ENCODE data around the gene SUCO.

Gene SUCO

DNA sequence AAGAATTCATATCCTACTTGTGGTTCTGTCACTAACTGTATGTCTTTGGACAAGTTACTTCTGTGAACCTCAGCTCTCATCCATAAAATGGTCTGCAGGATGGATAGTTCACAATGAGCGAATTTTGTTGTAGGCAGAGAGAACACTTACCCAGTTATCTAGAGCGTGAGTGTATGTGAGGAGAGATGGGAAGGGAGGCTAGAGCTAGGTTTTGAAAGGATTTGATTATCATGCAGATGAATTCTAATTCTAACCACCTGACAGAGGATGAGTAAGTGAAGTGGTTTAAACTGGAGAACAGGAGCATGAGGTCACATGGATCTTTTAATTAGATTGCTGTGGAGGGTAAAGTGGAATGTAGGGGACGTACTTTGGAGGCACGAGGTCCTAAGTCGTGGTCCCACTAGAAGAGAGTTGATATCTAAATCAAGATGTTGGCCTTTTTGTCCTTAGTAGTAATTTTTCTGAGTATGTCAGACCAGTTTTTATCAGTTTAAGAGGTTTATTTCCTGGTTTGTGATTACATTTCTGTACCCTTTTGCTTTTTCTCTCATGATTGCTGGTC lies 5.0 kb downstream of the SUCO start:
- H3K9ac ChIP-seq, result no peak overlapping the region
- no peak overlapping the region for H3K4me2 ChIP-seq
- no peak overlapping the region for H3K27ac ChIP-seq
- H3K4me3 ChIP-seq, result no peak overlapping the region
- H3K4me1 ChIP-seq, result peaks cover 23% of the 10 kb centered on the region
- no peak for TF ChIP-seq Cebpa-rat (IDR thresholded peaks at IDR 0.05)
- no peaks in the 10 kb centered on the region for H3K27me3 ChIP-seq
- no peaks in the 10 kb centered on the region for H3K9me3 ChIP-seq
- peaks cover 9% of the 10 kb centered on the region; the same call in 1 of the 2 replicates for H3K36me3 ChIP-seq
- peaks cover 94% of the 10 kb centered on the region for H4K20me1 ChIP-seq

DNA sequence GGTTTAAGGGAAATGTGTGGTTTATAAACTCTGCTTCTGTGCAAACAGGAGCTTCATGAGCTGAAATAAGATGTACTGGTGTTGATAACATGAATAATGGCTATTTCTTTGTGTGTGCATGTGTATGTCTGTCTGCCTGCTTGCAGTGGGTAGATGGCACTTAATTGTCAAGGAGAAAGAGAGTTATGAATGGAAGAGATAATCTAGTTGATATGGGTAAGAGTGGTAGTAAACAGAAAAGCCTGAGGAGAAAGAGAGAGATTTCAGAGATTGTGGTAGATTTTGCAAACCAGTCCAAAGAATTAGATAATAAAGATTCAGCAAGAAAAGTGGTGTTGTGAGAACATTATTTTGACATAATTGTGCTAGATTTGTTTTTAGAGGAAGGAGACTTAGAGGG lies 7.7 kb downstream of the SUCO start:
- no peaks in the 10 kb centered on the region for H3K9me3 ChIP-seq
- TF ChIP-seq Cebpa-rat (IDR thresholded peaks at IDR 0.05), result no peak
- H4K20me1 ChIP-seq, result peaks cover 99% of the 10 kb centered on the region

DNA sequence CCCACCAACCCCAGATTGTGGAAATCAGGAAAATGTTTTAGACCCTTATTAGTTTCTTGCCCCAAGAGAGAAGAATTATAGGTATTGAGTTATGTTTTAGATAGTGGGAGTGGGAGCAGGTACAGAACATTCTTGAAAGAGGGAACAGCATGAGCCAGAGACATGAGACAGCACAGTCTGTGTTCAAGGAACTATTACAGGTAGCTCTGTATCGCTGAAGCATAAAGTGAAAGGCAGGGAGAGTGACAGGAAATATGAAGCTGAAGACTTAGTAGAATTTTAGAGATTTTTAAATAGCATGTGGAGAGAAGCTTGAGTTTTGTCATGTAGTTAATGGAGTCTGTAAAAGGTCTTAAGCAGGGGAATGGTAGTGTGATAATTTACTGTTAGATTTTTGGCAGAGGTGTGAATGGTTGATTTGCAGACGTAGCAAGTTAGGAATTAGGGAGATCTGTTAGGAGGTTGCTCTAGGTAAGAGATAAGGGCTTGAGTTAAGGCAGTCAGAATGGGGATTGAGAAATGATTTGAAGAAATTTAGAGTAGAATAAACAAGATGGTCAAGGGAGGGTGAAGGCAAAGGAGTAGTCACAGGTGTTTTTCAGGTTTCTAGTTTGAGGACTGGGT lies 11.6 kb downstream of the SUCO start:
- H3K36me3 ChIP-seq, result 0 out of 2 replicates have a peak, but pooled peaks cover 4% of the 10 kb centered on the region
- H3K4me3 ChIP-seq, result no peak overlapping the region
- H3K4me2 ChIP-seq, result no peak overlapping the region
- H3K4me1 ChIP-seq, result peaks cover 8% of the 10 kb centered on the region; the same call in 1 of the 2 replicates
- no peaks in the 10 kb centered on the region for H3K27me3 ChIP-seq
- peaks cover 100% of the 10 kb centered on the region for H4K20me1 ChIP-seq
- no peak overlapping the region for H3K27ac ChIP-seq
- no peak for TF ChIP-seq Cebpa-rat (IDR thresholded peaks at IDR 0.05)
- no peaks in the 10 kb centered on the region for H3K9me3 ChIP-seq
- H3K9ac ChIP-seq, result no peak overlapping the region

More for the DNA sequence above, 7.7 kb downstream of the SUCO start:
- Histone ChIP-seq H3K36me3 (peaks cover 9% of the 10 kb centered on the region; the same call in 1 of the 2 replicates), H3K4me1 (peaks cover 14% of the 10 kb centered on the region), H3K27me3 (no peaks in the 10 kb centered on the region), H3K4me3 (no peak overlapping the region), H3K9ac (no peak overlapping the region), H3K27ac (no peak overlapping the region), H3K4me2 (no peak overlapping the region)

DNA sequence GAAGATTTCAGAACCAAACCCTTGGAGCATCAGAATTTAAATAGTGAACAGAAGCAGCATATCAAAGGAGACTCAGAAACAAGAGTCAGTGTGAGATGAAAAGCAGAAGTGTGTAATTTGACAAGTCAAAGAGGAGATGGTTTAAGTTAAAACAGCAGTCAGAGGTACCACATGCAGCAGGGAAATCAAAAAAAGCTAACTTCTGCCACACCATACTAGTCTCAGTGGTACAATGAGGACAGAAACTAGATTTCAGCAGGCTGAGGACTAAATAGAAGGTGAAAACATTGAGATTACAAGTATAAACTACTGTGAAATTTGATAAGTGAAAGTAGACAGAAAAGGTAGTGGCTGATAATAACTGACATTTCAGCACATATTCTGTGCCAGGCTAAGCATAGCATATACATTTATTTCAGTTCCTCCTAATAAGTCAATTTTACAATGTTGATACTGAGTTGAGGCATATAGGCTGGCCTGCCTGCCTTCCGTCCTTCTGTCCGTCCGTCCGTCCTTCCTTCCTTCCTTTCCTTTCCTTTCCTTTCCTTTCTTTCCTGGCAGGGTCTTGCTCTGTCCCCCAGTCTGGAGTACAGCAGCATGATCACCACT lies 12.6 kb downstream of the SUCO start:
- Histone ChIP-seq H3K4me2 (no peak overlapping the region), H3K4me3 (no peak overlapping the region)

DNA sequence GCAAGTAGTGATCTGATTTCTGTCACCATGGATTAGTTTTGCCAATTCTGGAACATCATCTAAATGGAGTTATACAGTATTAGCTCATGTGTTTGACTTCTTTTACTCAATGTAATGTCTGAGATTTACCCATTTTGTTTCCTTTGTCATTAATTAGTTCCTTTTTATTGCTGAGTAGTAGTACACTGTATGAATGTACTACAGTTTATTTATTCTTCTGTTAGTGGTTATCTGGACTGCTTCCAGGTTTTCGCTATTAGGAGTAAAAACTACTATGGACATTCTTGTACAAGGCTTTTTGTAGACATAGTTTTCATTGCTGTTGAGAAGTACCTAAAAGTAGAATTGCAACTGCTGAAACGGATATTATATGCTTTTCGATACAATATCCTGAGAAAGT lies 14.1 kb downstream of the SUCO start:
- Histone ChIP-seq H3K27me3 (no peaks in the 10 kb centered on the region), H3K27ac (no peak overlapping the region), H4K20me1 (peaks cover 99% of the 10 kb centered on the region), H3K9me3 (no peaks in the 10 kb centered on the region), H3K4me3 (no peak overlapping the region), H3K4me1 (peaks cover 8% of the 10 kb centered on the region; the same call in 1 of the 2 replicates), H3K36me3 (0 out of 2 replicates have a peak, but pooled peaks cover 4% of the 10 kb centered on the region), H3K9ac (no peak overlapping the region), H3K4me2 (no peak overlapping the region)
- no peak for TF ChIP-seq Cebpa-rat (IDR thresholded peaks at IDR 0.05)

More for the DNA sequence above, 12.6 kb downstream of the SUCO start:
- Histone ChIP-seq H3K27ac (no peak overlapping the region), H3K9ac (no peak overlapping the region), H3K9me3 (no peaks in the 10 kb centered on the region), H3K4me1 (peaks cover 8% of the 10 kb centered on the region; the same call in 1 of the 2 replicates), H3K36me3 (0 out of 2 replicates have a peak, but pooled peaks cover 4% of the 10 kb centered on the region), H4K20me1 (peaks cover 100% of the 10 kb centered on the region), H3K27me3 (no peaks in the 10 kb centered on the region)
- no peak for TF ChIP-seq Cebpa-rat (IDR thresholded peaks at IDR 0.05)

DNA sequence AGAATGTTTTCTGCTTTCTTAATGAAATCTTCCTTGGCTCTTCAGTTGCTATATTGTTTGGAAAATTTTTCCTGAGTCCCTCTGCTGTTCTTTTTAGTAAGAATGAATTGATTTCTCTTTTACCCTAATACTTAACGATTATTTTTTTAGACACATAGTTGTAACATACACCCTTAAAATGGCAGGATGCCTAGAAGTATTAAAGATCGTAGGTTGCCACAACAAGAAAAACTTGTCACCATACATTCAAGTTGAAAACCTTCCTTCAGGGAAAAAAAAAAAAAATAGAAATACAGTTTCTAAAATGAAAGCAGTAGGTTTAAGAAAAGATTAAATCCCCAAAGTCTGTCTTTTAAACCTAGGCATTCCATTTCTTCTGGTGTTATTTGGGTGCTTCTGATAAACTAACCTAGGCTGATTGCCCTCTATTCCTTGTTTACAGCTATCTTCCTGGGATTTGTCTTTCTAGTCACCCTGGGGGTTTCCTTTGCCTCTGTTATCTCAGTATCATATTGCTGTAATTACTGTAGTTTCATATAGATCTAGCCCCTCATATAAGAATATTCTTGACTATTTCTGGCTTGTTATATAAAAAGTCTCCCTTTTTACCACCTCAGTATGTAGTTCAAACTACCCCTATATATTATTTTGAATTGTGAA lies 16.8 kb downstream of the SUCO start:
- Histone ChIP-seq H3K36me3 (0 out of 2 replicates have a peak, but pooled peaks cover 4% of the 10 kb centered on the region), H3K4me1 (peaks cover under 1% of the 10 kb centered on the region; the same call in 1 of the 2 replicates), H3K9ac (no peak overlapping the region), H3K4me2 (no peak overlapping the region), H3K27ac (no peak overlapping the region), H3K27me3 (no peaks in the 10 kb centered on the region), H3K4me3 (no peak overlapping the region), H4K20me1 (peaks cover 78% of the 10 kb centered on the region), H3K9me3 (no peaks in the 10 kb centered on the region)
- TF ChIP-seq Cebpa-rat (IDR thresholded peaks at IDR 0.05), result no peak

DNA sequence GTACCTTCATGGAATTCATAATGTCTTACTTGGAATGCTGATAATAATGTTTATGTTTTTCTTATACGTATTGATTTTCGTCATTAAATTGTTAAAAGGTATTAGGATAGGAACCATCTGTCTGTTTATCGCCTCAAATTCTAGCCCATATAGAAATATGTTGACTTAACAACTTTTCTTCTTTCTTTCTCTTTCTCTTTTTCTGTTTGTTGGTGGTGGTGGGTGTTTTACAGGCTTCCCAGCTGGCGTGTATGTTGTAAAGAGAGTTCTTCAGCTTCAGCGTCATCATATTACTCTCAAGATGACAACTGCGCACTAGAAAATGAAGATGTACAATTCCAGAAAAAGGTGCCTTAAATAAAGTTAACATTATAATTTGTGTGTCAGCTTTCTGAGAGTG lies 18.3 kb downstream of the SUCO start:
- Histone ChIP-seq H3K27me3 (no peaks in the 10 kb centered on the region), H3K9ac (no peak overlapping the region), H3K36me3 (peaks cover 12% of the 10 kb centered on the region), H3K4me2 (no peak overlapping the region), H3K9me3 (no peaks in the 10 kb centered on the region), H3K4me1 (no peaks in the 10 kb centered on the region), H4K20me1 (peaks cover 69% of the 10 kb centered on the region), H3K27ac (no peak overlapping the region), H3K4me3 (no peak overlapping the region)
- TF ChIP-seq Cebpa-rat (IDR thresholded peaks at IDR 0.05), result no peak

DNA sequence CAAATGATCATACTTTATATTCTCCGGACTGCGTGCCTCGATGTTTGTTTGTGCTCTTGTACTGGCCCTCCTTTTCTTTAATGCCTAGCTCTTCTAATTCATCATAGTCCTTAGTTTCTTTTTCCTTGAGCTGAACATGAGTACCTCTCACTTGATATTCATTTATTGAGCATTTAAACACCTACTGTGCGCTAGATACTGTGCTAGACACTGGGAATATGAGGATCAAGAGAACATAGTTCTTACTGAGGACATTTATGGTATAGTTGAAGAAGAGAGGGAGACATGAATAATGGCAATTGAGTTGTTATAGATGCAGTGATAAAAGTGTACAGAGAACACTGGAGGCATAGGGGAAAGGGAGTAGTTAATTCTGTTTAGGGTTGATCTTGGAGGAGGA lies 22.0 kb downstream of the SUCO start:
- H4K20me1 ChIP-seq, result peaks cover 33% of the 10 kb centered on the region
- no peaks in the 10 kb centered on the region for H3K9me3 ChIP-seq
- H3K9ac ChIP-seq, result no peak overlapping the region
- H3K4me3 ChIP-seq, result no peak overlapping the region
- no peak overlapping the region for H3K4me2 ChIP-seq
- no peak for TF ChIP-seq Cebpa-rat (IDR thresholded peaks at IDR 0.05)
- H3K27me3 ChIP-seq, result no peaks in the 10 kb centered on the region
- no peak overlapping the region for H3K27ac ChIP-seq
- H3K4me1 ChIP-seq, result no peaks in the 10 kb centered on the region
- H3K36me3 ChIP-seq, result peaks cover 42% of the 10 kb centered on the region

DNA sequence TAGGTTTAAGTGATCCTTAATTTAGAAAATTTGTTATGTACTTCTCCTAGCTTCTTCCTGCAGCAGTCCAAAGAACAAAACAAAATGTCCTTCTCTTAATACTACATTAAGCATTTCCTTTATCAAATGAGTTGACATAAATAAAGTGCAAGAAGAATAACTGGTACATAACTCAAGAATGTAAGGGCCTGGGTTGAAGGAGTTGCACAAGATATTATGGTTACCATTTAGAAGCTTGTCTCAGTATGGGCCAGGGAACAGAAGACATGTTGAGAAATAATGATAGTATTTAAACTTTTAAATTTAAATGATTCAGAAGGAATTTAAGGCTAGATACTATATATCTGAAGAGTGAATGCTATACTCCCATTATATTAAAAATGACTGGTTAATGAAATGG lies 23.5 kb downstream of the SUCO start:
- Histone ChIP-seq H3K36me3 (peaks cover 57% of the 10 kb centered on the region), H3K4me1 (no peaks in the 10 kb centered on the region), H3K9me3 (peaks cover 6% of the 10 kb centered on the region), H3K27ac (no peak overlapping the region), H4K20me1 (peaks cover 18% of the 10 kb centered on the region), H3K27me3 (no peaks in the 10 kb centered on the region), H3K4me2 (no peak overlapping the region), H3K4me3 (no peak overlapping the region), H3K9ac (no peak overlapping the region)
- no peak for TF ChIP-seq Cebpa-rat (IDR thresholded peaks at IDR 0.05)

DNA sequence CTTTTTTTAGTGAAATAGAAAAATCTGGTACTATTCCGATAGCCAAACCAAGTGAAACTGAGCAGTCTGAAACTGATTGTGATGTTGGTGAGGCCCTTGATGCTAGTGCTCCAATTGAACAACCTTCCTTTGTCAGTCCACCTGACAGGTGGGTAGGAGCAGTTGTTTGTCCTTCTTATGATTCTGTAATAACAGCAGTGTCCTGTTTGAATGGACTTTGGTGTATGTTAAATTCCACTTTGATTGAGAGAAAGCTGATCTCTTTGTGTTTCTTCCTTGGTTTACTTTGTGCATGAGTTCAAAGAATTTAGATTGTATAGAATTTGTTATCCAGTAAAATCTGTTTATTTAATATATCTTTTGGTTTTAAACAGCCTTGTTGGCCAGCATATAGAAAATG lies 24.3 kb downstream of the SUCO start:
- Histone ChIP-seq H4K20me1 (peaks cover 10% of the 10 kb centered on the region; the same call in 1 of the 2 replicates), H3K9ac (no peak overlapping the region), H3K4me3 (no peak overlapping the region), H3K9me3 (peaks cover 14% of the 10 kb centered on the region), H3K4me1 (no peaks in the 10 kb centered on the region), H3K36me3 (peaks cover 65% of the 10 kb centered on the region), H3K27ac (no peak overlapping the region), H3K27me3 (no peaks in the 10 kb centered on the region), H3K4me2 (no peak overlapping the region)
- no peak for TF ChIP-seq Cebpa-rat (IDR thresholded peaks at IDR 0.05)
